Panc1 (cell line): ENCODE results near the gene CCDC71.

Experiments used
- REST ChIP-seq, 2 experiments: IDR thresholded peaks; 2 replicates each; pipeline ENCODE4 v1.6.1; 2011 to 2012; ENCODE audit warnings: low read depth in 2 of 2, control low read depth in 1 of 2, low read length in 1 of 2, mild to moderate bottlenecking in 1 of 2, moderate library complexity in 1 of 2; ENCODE audit not compliant: insufficient read depth in 1 of 2
- TF ChIP-seq, protein P1 (sequence below): fragments of 450-650 bp; IDR thresholded peaks from 2 replicates; pipeline ENCODE4 v1.5.1; 2017; ENCODE audit warnings: mild to moderate bottlenecking

- no peak for TF ChIP-seq REST (IDR thresholded peaks at IDR 0.05; ENCODE audit: insufficient read depth in 1 of 2, low read depth in 2 of 2, low read length in 1 of 2)
- TF ChIP-seq, protein P1, sequence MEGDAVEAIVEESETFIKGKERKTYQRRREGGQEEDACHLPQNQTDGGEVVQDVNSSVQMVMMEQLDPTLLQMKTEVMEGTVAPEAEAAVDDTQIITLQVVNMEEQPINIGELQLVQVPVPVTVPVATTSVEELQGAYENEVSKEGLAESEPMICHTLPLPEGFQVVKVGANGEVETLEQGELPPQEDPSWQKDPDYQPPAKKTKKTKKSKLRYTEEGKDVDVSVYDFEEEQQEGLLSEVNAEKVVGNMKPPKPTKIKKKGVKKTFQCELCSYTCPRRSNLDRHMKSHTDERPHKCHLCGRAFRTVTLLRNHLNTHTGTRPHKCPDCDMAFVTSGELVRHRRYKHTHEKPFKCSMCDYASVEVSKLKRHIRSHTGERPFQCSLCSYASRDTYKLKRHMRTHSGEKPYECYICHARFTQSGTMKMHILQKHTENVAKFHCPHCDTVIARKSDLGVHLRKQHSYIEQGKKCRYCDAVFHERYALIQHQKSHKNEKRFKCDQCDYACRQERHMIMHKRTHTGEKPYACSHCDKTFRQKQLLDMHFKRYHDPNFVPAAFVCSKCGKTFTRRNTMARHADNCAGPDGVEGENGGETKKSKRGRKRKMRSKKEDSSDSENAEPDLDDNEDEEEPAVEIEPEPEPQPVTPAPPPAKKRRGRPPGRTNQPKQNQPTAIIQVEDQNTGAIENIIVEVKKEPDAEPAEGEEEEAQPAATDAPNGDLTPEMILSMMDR = no peak
These were observed 33.8 kb upstream of the CCDC71 start for GRCh38 chr3:49199900-49200281.
